CD4-positive, alpha-beta T cell treated with Interferon gamma for 1 hour (primary cell): Measurements from ENCODE around the gene OGFOD3.
"Not testable (repeated sequence)": the region's sequence is repeated elsewhere in the genome, so short reads cannot be mapped to it uniquely, and the experiment has no call there.

Experiments
- DNase-seq: peaks from one replicate; pipeline ENCODE4 v3.0.0-alpha.2; 2020

OGFOD3 gene, protein sequence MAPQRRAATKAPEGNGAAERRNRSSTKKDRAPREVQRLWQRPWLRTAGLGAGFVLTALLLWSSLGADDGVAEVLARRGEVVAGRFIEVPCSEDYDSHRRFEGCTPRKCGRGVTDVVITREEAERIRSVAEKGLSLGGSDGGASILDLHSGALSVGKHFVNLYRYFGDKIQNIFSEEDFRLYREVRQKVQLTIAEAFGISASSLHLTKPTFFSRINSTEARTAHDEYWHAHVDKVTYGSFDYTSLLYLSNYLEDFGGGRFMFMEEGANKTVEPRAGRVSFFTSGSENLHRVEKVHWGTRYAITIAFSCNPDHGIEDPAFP

DNA sequence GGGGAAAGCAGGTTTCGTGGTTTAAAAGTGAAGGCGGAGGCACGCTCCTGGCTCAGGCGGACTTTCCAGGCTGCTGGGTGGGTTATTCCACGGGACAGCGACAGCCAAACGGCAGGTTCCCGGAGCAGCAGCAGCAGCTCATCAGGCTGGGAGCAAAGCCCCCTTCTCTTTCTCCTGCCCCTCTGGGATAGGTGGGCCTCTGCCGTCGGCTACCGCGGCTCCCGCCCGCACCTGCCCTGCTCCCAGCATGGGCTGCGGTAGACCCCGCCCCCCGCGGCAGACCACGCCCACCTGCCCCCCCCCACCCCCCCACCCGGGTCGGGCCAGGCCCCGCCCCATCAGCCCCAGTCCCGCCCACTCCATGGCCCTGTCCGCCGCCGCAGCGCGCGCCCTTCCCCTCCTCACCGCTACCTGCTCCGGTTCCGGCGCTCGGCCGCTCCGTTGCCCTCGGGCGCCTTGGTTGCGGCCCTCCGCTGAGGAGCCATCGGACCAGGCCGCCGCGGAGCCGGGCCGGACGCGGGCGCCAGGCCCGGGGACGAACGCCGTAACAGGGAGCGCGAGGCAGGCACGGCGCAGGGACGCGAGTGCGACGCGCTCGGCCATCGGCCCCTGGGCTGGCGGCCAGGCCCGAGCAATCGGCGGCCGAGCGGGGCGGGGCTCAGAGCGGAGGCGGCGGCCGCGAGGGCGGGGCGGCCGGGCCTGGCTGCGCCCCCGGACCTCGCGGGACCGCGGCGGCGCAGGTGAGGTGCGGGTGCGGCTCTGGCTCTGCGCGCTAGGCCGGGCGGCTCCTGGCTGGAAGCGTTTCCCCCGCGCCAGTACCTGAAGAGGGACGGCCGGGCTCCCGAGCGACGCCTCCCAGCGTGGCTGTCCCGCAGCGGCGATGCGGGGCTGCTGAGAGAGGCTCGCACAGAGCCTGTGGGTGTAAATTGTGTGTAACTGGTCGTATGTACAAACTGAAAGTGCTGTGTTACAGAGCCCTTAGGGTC lies at the start of gene OGFOD3, which contains the start of gene HEXD:
OGFOD3 (minus strand) TSS at position 586 of the 986 bp plus-strand sequence; CDS start at position 485, 101 bp downstream.
HEXD (plus strand) TSS at position 347 of the 986 bp plus-strand sequence. CDS start 1,453 bp downstream, outside the sequence.
- peak; percentile 85 for DNase-seq

DNA sequence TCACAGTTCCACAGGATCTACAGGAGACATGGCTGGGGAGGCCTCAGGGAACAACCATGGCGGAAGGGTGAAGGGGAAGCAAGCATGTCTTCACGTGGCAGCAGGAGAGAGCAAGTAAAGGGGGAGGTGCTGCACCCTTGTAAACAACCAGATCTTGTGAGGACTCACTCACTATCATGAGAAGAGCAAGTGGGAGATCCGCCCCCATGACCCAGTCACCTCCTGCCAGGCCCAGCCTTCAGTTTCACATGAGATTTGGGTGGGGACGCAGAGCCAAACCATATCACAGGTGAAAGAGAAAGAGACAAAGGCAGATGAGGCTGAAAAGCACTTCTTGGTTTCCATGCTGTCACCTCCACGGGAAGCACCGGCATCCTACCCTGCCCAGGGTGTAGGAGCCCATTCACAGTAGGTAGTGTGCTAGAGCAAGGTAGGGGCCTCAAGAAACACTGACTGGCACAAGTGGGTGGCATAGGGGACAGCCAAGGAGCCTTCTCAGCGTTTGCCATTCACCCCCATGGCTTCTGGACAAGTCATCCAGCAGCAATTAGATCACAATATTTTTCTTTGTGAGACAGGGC lies 46.7 kb upstream of the OGFOD3 start:
- no peak for DNase-seq

DNA sequence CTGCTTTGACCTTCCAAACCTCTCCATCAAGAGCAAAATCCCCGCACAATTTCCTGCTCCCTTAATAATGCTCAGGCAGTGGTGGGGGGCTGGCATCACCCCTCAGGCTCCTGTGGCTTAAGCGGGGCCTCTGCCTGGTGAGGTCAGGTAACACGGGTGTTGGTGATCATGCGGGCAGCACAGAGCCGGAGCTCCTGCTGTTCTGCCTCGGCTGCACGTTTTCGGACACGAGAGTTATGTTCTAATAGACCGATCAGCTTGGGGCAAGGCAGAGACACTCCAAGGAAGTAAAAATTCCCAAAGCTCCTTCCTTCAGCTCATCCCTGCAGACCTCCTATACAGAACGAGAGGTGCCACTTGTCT lies 46.2 kb upstream of the OGFOD3 start:
- no peak for DNase-seq

DNA sequence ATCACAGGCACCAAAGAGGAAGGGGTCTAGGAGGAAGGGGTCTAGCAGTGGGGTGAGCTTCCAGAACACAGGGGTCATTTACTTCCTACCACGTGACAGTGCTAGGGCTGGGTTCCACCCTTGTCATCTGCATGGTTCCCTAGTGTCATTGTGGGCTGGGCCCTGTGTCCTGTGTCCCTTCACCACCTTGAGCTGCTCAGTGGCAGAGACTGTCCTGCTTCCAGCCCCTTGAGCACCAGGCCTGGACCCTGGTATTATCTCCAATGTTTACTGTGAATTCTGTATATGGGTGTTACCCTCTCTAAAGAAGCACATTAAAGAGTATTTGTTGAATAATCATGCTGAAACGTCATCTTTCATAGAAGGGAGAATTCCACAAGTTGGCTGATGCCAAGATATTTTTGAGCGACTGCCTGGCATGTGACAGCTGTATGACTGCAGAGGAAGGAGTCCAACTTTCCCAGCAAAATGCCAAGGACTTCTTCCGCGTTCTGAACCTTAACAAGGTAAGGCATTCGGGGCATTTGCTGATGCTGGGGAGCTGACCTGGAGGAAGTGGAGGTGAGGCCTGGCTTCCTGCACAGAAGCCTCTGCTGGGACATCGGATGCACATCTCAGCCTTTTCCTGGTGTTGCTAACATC lies 45.7 kb upstream of the OGFOD3 start:
- no peak for DNase-seq

DNA sequence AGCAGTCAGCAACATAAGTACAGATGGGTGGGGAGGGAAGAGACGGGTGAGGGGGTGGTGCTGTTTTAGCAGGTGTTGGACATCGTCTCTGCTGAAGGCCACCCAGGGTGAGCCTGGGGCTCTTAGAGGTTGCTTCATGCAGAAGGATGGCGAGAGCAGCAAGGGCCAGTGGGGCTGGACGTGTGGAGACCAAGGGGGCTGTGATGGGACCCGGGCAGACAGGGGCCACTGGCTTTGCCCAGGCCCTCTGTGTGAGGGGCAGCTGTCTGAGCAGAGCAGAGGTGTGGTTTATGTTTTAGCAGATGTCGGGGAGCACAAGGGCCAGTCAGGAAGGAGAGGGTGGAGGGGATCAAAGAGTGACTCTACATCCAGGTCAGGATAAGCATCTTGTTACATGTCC lies 45.0 kb upstream of the OGFOD3 start:
- no peak for DNase-seq

DNA sequence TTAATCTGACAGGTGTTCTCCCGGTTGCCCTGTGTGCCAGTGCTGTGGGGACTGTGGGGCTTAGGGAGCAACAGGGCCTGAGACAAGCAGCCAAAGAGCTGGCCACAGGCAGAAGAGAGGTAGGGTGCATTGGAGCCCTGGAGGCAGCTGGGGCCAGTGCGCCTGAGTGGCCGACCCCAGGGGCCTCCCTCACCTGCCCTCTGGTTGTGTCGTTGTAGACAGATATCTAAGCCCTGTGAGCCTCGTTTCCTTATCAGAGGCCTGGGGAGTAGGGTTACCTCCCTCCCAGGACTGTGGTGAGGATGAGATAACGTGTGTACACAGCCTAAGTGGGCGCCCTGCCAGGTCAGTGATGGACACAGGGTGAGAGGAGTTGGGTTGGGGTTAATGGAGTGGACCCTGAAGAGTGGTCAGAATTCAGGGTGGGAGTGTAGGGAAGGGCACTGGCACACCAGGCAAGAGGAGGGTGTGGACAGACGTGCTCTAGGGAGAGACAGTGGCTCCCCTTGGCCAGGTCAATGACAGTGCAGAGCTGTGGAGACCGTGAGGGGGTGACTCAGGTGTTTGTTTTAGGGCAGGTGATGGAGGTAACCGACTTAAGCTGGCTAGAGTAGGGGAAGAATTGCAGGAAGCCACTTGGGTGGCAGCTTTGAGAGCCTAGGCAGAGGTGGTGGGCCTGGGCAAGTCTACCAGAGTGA lies 43.6 kb upstream of the OGFOD3 start:
- no peak for DNase-seq

DNA sequence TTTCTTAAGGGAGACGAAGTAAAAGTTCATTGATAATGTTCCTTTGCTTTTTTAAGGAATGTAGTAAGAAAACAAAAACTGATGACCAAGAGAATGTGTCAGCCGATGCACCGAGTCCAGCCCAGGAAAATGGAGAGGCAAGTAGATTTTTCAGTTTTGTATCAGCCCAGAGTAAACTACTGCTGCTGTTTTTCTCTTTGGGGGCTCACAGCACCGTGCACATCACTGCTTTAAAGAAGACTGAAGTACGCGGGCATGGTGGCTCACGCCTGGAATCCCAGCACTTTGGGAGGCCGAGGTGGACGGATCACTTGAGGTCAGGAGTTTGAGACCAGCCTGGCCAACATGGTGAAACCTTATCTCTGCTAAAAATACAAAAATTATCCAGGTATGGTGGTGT lies 41.5 kb upstream of the OGFOD3 start:
- DNase-seq = not testable (repeated sequence)

DNA sequence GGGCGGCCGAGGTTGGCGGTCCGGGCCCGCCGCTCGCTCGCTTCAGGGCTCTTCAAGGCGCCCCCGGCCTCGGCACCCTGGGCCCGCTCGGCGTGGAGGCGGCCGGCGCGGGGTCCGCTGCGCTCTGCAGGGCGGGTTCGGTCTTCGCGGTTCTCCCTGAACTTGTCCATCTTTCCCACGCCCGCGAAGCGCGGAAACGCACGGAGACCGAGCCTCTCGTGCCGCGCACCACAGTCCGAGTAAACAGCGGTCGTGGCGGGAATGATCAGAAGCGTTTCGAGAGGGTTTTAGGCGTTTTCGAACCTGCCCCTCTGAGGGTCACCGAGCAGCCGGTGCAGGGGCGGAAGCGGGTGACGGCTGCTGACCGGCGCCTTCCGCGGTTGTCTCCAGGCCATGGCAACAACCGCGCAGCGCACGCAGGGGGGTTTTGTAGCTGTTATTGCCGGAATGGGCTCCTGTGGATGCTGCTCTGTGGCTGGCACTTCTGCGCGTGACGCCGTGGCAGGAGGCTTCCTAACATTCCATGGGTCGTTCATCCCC lies 40.6 kb upstream of the OGFOD3 start:
- DNase-seq = peak; percentile 38

DNA sequence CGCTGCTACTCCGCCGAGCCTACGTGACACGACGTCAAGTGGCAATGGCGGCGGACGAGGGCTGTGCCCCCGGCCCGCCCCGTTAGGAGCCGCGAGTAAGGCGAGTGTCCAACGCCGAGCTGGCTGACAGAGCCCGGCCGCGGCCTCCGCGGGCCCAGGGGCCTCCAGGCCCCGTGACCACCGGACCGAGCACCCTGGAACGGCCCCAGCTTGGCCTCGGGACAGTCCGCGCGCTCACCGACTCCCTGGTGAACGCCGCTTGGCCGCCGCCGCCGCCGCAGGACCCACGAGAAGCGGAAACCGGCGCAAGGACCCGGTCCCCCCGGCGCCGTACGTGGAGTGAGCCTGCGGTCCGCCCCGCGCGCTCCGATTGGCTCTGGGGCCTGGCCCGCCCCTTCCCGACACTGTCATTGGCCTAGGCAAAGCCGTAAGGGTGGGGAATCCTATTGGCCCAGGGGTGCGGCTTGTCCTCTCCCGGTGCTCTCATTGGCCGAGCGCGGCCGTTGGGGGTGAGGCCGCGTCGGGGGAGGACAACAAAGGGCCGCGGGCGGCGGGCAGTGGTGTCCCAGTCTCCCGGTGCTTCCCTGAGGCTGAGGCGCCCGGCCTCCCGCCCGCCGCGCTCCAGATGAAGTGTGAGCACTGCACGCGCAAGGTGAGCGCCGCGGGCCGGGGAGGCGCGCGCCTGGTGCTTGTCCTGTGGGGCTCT lies 39.9 kb upstream of the OGFOD3 start, which contains the start of gene NARF:
NARF (plus strand) TSS at position 563 of the 706 bp plus-strand sequence; CDS start at position 626, 63 bp downstream.
- peak; percentile 96 for DNase-seq

DNA sequence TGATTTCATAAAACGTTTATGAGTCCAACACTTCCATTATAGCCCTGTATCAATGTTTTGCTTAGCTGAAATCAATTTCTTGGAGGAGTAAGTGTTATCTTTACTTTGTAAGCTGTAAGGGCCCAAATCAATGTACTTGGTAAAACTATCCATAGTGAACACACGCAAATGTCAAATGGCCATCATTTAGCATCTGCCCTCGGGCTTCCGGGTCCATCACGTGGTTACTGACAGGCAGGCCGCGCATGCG lies 39.5 kb upstream of the OGFOD3 start:
- DNase-seq = no peak

DNA sequence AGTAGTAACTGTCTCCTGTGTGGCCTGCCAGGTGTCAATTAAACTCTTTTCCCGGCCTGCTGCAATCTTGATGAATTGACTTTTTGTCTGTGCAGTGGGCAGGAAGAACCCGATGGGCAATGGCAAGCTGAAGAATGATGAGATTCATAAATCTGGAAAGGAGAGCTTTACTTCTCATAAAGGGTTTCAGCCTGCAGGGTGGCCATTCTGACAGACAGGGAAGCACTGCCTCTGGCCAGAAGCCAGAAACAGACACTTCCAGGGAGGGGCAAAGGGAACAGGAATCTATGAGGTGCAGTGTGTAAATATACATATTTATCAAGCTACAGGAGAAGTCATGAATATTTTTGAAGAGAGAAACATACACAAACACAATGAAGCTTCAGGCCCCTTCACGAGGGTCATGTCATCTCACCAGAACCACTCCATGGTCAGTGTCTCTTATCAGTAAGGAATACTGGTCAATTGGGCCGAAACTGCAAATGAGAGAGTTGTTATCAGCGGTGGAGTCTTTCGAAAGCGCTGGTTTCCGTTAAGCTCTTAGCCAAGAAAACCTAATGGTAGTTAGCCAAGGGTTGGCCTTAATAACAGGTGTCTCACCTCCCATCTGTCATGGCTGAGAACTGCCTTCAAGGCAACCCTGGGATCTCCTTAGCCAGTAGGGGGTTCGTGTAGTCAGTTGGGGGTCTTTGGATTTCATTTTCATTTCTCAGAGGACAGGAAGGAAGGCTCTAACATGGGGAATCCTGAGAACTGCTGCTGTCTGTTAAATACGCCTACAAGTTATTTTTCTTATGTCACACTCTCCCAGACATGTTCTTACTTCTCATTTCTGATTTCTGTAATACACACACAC lies 38.9 kb upstream of the OGFOD3 start:
- DNase-seq = peak; percentile 20

DNA sequence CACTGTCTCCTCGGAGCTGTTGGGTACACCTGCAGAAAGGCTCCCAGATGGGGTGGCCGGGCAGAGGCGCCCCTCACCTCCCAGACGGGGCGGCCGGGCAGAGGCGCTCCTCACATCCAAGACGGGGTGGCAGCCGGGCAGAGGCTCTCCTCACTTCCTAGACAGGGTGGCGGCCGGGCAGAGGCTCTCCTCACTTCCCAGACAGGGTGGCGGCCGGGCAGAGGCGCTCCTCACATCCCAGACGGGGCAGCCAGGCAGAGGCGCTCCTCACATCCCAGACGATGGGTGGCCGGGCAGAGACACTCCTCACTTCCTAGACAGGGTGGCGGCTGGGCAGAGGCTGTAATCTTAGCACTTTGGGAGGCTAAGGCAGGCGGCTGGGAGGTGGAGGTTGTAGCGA lies 35.3 kb upstream of the OGFOD3 start:
- DNase-seq = not testable (repeated sequence)

DNA sequence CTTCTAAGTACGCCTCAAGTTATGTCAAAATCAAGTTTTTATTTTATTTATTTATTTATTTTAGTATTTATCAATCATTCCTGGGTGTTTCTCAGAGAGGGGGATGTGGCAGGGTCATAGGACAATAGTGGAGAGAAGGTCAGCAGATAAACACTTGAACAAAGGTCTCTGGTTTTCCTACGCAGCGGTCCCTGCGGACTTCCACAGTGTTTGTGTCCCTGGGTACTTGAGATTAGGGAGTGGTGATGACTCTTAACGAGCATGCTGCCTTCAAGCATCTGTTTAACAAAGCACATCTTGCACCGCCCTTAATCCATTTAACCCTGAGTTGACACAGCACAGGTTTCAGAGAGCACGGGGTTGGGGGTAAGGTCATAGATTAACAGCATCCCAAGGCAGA lies 34.8 kb upstream of the OGFOD3 start:
- DNase-seq = not testable (repeated sequence)

DNA sequence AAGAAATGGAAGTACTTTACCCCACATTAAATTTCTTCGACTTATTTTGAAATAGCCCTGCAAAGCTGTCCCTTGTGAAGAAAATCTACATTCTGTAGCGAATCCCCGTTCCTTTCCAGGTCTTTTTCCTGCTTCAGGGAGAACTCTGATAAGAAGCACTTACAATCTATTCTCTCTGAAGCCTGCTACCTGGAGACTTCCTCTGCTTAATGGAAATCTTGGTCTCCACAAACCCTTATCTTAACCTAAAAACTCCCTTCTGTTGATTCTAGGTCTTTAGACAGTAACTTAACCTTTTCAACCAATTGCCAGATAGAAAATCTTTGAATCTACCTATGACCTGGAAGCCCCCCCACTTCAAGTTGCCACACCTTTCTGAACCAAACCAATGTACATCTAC lies 33.8 kb upstream of the OGFOD3 start:
- no peak for DNase-seq

DNA sequence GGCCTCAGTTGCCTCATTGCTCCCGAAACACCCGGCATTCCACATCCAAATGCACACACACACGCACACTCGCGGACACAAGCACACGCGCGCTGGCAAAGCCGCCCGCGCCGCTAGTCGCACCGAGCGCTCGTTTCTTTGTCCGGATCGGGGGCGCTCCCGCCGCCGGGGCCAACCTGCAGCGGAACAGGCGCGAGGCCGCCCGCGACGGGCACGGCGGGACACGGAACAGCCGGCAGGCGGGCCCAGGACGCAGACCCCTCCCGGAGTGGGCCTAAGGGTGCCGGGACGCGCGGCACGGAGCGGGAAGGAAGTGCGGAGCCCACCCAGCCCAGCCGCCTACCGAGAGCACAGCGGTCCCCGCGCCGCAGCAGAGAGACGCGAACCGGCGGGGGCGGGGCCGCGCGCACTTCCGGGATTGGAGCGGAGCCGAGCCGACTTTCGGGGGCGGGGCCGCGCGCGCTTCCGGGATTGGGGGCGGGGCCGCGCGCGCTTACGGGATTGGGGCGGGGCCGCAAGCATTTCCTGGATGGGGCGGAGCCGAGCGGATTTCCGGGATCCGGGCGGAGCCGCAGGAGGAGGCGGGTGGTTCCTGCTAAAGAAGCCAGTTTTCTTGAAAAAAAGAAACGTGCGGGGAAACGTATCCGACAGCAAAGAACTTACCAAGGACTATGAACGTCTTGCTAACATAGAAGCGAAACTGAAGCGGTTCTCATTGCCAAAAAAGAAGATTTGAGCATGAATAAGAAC lies 32.1 kb upstream of the OGFOD3 start, which contains the start of gene CYBC1:
CYBC1 (minus strand) TSS at position 396 of the 750 bp plus-strand sequence. CDS start 1,498 bp downstream, outside the sequence.
- peak; percentile 90 for DNase-seq

DNA sequence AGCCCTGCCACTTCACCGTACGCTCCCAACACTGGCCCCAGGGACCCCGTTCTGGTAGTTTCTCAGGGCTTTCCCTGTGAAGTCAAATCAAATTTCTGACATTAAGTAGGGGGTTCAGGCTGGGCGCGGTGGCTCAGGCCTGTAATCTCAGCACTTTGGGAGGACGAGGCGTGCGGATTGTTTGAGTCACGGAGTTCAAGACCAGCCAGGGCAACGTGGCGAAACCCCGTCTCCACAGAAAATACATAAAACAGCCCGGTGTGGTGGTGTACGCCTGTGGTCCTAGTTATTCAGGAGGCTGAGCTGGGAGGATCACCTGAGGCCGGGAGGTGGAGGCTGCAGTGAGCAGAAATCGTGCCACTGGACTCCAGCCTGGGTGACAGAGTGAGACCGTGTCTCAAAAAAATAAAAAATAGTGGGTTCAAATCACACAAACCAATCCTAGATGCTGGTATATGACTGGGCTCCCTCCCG lies 31.5 kb upstream of the OGFOD3 start:
- no peak for DNase-seq

DNA sequence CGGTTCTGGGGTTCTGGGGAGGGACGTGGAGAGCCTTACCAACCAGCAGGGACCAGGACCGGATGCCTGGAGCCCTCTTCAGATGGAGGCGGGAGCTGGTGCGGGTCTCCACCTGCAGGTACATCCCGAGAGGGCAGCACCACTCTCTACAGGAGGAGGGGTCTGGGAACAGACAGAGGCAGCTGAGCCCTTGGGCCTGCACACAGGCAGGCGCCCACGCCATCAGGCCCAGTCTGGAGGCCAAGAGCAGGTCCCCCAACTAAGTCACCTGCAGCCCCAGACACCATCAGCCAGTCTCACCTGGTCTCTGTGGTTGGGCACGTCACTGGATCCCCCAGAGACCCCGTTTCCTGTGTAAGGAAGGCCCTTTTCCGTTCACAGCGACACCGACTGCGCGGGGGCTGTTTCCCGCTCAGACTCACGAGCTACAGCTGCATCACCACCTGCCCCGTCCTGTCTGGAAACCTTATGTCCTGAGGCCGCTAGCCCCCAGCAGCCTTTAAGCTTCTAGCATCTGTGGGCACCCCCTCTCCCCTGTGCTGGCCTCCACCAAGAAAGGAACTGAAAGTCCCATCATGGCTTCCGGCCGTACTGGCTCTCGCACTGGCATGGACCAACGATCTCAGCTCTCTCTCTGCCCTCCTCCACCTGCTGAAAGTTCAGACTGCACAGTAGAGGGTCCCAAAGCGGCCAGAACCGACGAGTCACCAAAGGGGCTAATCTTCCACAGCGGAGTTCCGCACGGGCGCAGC lies 30.9 kb upstream of the OGFOD3 start:
- DNase-seq = peak; percentile 90

DNA sequence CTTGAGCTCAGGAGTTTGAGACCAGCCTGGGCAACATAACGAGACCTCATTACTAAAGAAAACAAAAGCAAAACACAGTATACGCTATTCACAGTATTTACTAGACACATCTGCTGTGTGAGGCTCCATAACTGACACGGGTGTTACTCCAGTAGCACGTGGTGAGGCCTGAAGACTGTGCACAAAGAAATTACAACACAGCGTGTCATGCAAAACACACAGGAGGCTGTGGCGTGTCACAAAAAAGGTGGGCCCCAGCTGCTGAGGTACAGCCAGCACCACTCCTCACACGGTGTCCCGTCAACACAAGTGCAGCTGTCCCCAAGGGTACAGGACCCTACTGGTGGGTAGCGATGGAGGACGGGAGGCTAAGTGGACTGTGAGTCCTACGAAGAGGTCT lies 29.5 kb upstream of the OGFOD3 start:
- no peak for DNase-seq

DNA sequence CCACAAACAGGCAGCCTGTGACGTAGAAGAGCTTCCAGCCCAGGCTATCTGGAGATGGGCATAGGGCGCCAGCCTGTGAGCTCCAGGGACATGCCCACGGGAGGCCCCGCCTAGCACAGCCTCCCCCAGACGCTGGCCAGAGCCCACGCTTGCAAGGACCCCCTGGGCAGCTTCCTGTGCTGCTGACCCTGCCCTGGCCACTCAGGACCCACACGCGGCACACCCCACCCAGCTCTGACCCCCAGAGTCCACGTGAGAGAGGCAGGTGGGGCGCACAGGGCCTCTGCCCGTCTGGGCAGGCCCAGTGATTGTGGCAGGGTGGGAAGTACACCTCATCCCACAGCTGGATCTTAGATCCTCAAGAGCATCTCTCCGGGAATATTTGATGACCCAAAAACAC lies 28.3 kb upstream of the OGFOD3 start:
- no peak for DNase-seq
